H1 (cell line): ENCODE data around the gene SYNJ1. TPM values are rescaled to one million over a fixed set of nuclear protein-coding genes. Genes with fewer than 3 reads are reported as not detected.

Experiments used
- GTF2F1 ChIP-seq: IDR thresholded peaks from 2 replicates; pipeline ENCODE4 v1.6.1; 2012; ENCODE audit warnings: low read depth, low read length, improper control_type of control experiment, borderline replicate concordance
- polyA plus RNA-seq, 7 experiments: library from polyadenylated mRNA; depleted of rRNA in 3 of 7; stranded (reverse) in 5 of 7; unstranded in 2 of 7; fragments of >200 nt in 5 of 7; fragments of 200-250 nt in 2 of 7; gene quantifications; 1 replicate in 5 of 7; 2 replicates in 1 of 7; 4 replicates in 1 of 7; pipeline versions ENCODE4 v1.2.1 to v1.2.3, GENCODE V29; 2011 to 2013; ENCODE audit warnings: missing spikeins in 2 of 7, mixed read lengths in 2 of 7
- total RNA-seq: library from RNA; stranded (reverse); fragmentation: NEBNext Ultra II Directional; extraction: Animal tissue kit (Norgen Biotek cat#: 25700); gene quantifications from 2 replicates; pipeline ENCODE4 v1.2.1, GENCODE V29; 2021
- TF ChIP-seq, protein P1 (sequence below): IDR thresholded peaks from 2 replicates; pipeline ENCODE4 v1.6.1; 2012; ENCODE audit warnings: low read length, inconsistent platforms

SYNJ1 gene
- total and polyA plus RNA-seq, 2 of the 8 experiments (the other 6 are each of a cell fraction or from before 2014, with no cell fraction given) = 1.3 to 4.3 TPM

DNA sequence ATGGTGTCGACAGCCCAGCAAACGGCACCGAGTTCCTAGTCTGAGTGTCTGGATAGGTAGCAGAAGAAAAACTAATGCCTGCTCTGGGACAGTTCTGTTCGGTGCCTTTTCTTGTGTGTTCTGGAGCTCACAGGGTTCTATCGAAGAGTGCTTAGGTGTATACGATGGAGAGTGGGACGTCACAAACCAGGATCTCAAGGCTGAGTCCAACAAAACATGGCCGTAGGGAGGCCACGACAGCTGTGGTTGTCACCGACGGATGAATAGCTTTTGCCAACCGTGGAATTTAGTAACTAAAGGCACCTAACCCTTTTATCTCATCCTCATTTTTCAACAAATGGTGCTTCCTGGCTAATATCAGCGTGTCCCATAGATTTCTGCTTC, 635 bp upstream of the SYNJ1 start (continued):
- TF ChIP-seq GTF2F1 = no peak
- TF ChIP-seq, protein P1, sequence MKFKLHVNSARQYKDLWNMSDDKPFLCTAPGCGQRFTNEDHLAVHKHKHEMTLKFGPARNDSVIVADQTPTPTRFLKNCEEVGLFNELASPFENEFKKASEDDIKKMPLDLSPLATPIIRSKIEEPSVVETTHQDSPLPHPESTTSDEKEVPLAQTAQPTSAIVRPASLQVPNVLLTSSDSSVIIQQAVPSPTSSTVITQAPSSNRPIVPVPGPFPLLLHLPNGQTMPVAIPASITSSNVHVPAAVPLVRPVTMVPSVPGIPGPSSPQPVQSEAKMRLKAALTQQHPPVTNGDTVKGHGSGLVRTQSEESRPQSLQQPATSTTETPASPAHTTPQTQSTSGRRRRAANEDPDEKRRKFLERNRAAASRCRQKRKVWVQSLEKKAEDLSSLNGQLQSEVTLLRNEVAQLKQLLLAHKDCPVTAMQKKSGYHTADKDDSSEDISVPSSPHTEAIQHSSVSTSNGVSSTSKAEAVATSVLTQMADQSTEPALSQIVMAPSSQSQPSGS = no peak
